GM12878 (cell line): Measurements from ENCODE around the gene SNRK. TPM values are rescaled to one million over a fixed set of nuclear protein-coding genes. Genes with fewer than 3 reads are reported as not detected.
"Not testable (repeated sequence)": the region's sequence is repeated elsewhere in the genome, so short reads cannot be mapped to it uniquely, and the experiment has no call there.

ENCODE experiments used
- ATAC-seq: fragments of 200-7000 bp; cut with Tn5 transposase; 3 replicates; pipeline ENCODE4 v1.9.1; 2020; ENCODE audit warnings: mild to moderate bottlenecking, moderate library complexity
- BruUV-seq: library from RNA; stranded (reverse); fragments of 400-500 nt; replicated peaks from 2 replicates; lab custom pipeline; 2021; lab: Mats Ljungman, UMichigan
- CTCF ChIA-PET: fragments of 300-600 bp; sonication (Branson Sonifier 250); formaldehyde crosslinking; extraction: SDS; loops from one replicate; lab custom pipeline; 2021; ENCODE audit warnings: inconsistent platforms; lab: Yijun Ruan, JAX
- POLR2A ChIA-PET: fragments of 350-600 bp; formaldehyde crosslinking; extraction: SDS; loops from one replicate; lab custom pipeline; 2021; ENCODE audit warnings: inconsistent platforms; lab: Charles Lee
- RAD21 ChIA-PET: fragments of 300-600 bp; sonication (Branson Sonifier 250); formaldehyde crosslinking; loops from one replicate; lab custom pipeline; 2023; ENCODE audit warnings: antibody characterized with exemption; ENCODE audit not compliant: unreplicated experiment; lab: Charles Lee
- SMC1A ChIA-PET: fragments of 300-600 bp; sonication (Branson Sonifier 250); formaldehyde crosslinking; loops from one replicate; lab custom pipeline; 2023; ENCODE audit not compliant: unreplicated experiment, uncharacterized antibody; lab: Charles Lee
- DNase-seq: peaks from one replicate; pipeline ENCODE4 v3.0.0-alpha.2; 2011; ENCODE audit warnings: low read depth, low spot score
- FAIRE-seq: peaks from 3 replicates; lab custom pipeline; 2011; peaks lifted over from hg19 to GRCh38; lab: Jason Lieb, UNC
- H2AFZ ChIP-seq: 2 replicates; pipeline ENCODE4 v1.6.0; 2011; ENCODE audit warnings: low read depth, low read length, control low read depth; ENCODE audit not compliant: control insufficient read depth
- H3K27ac ChIP-seq: 2 replicates; pipeline ENCODE4 v1.5.1; 2011; ENCODE audit warnings: control low read depth; ENCODE audit not compliant: control insufficient read depth, insufficient read depth
- H3K27me3 ChIP-seq, 2 experiments: replicated peaks in 1 of 2; 2 replicates each; pipeline versions ENCODE4 v1.6.0 to v1.6.1; 2011; ENCODE audit warnings: low read length in 1 of 2; ENCODE audit not compliant: control insufficient read depth in 2 of 2, insufficient read depth in 2 of 2
- H3K36me3 ChIP-seq, 2 experiments: 2 replicates each; pipeline ENCODE4 v1.5.1; 2011; ENCODE audit warnings: low read length in 1 of 2; ENCODE audit not compliant: control insufficient read depth in 2 of 2, insufficient read depth in 2 of 2
- H3K4me1 ChIP-seq: 2 replicates; pipeline ENCODE4 v1.6.1; 2011; ENCODE audit warnings: mild to moderate bottlenecking, low read length, moderate library complexity, mixed read lengths; ENCODE audit not compliant: control insufficient read depth, insufficient read depth
- H3K4me2 ChIP-seq: 2 replicates; pipeline ENCODE4 v1.6.0; 2011; ENCODE audit warnings: control low read depth; ENCODE audit not compliant: control insufficient read depth, insufficient read depth
- H3K4me3 ChIP-seq: fragments of 200-600 bp; sonication (generic); 2 replicates; pipeline ENCODE4 v1.5.1; 2016
- H3K79me2 ChIP-seq: 2 replicates; pipeline ENCODE4 v1.6.0; 2011; ENCODE audit warnings: low read length; ENCODE audit not compliant: control insufficient read depth, insufficient read depth
- H3K9ac ChIP-seq: 2 replicates; pipeline ENCODE4 v1.8.0; 2011; ENCODE audit warnings: low read length, control low read depth, mixed read lengths; ENCODE audit not compliant: control insufficient read depth, insufficient read depth
- H3K9me3 ChIP-seq: replicated peaks from 3 replicates; pipeline ENCODE4 v1.5.1; 2011; ENCODE audit warnings: mild to moderate bottlenecking, low read length; ENCODE audit not compliant: control insufficient read depth, insufficient read depth
- H4K20me1 ChIP-seq: 2 replicates; pipeline ENCODE4 v1.6.0; 2011; ENCODE audit not compliant: control insufficient read depth, insufficient read depth
- BRCA1 ChIP-seq: IDR thresholded peaks from 2 replicates; pipeline ENCODE4 v1.6.1; 2011; ENCODE audit warnings: low read depth, low read length, improper control_type of control experiment
- ELK1 ChIP-seq: IDR thresholded peaks from 2 replicates; pipeline ENCODE4 v1.6.1; 2012; ENCODE audit warnings: low read depth, low read length, improper control_type of control experiment
- ESRRA ChIP-seq: IDR thresholded peaks from 2 replicates; pipeline ENCODE4 v1.6.1; 2012; ENCODE audit warnings: mild to moderate bottlenecking, low read length, improper control_type of control experiment
- IRF3 ChIP-seq: fragments of 450-650 bp; IDR thresholded peaks from 2 replicates; pipeline ENCODE4 v1.6.1; 2014; ENCODE audit warnings: mild to moderate bottlenecking
- POU2F2 ChIP-seq: IDR thresholded peaks from 3 replicates; pipeline ENCODE4 v1.6.1; 2011; ENCODE audit warnings: low read depth, mild to moderate bottlenecking, low read length, borderline replicate concordance
- RELA ChIP-seq: fragments of 450-650 bp; IDR thresholded peaks from 2 replicates; pipeline ENCODE4 v1.8.0; 2014; ENCODE audit warnings: borderline replicate concordance; ENCODE audit not compliant: partially characterized antibody
- SIX5 ChIP-seq: IDR thresholded peaks from 2 replicates; pipeline ENCODE4 v1.6.1; 2011; ENCODE audit warnings: mild to moderate bottlenecking, low read depth, low read length, moderate library complexity; ENCODE audit not compliant: severe bottlenecking
- SP1 ChIP-seq: IDR thresholded peaks from one replicate; pipeline ENCODE4 v1.6.1; 2011; ENCODE audit warnings: low read depth, low read length
- SREBF2 ChIP-seq: IDR thresholded peaks from 2 replicates; pipeline ENCODE4 v1.6.1; 2012; ENCODE audit warnings: mild to moderate bottlenecking, low read length
- TBL1XR1 ChIP-seq: IDR thresholded peaks from 2 replicates; pipeline ENCODE4 v1.6.1; 2012; ENCODE audit warnings: low read depth, low read length, improper control_type of control experiment
- YBX1 ChIP-seq: fragments of 450-650 bp; IDR thresholded peaks from 2 replicates; pipeline ENCODE4 v1.6.1; 2016; ENCODE audit warnings: antibody characterized with exemption
- ZBTB33 ChIP-seq: fragments of 450-650 bp; IDR thresholded peaks from 2 replicates; pipeline ENCODE4 v1.6.1; 2017; ENCODE audit warnings: mild to moderate bottlenecking
- WGBS: methylation state at CpG from one replicate; pipeline ENCODE4 v1.1.6; 2016; ENCODE audit warnings: low lambda C conversion rate; ENCODE audit not compliant: insufficient replicate concordance, insufficient coverage; ENCODE audit errors: missing lambda C conversion rate; 5-methylcytosine and 5-hydroxymethylcytosine counted together
- in situ Hi-C: fragments of 300-500 bp; cut with MboI; formaldehyde crosslinking; loops from 9 replicates; pipeline ENCODE4 v1.14.3; 2018; ENCODE audit warnings: mixed read lengths
- intact Hi-C: fragments of 100-400 bp; cut with micrococcal nuclease; formaldehyde crosslinking; loops from one replicate; pipeline ENCODE4 v1.14.2; 2022; ENCODE audit not compliant: unreplicated experiment
- polyA plus RNA-seq, 11 experiments: library from polyadenylated mRNA; depleted of rRNA in 4 of 11; unstranded in 6 of 11; stranded (reverse) in 5 of 11; fragments of >200 nt; fragmentation: Nextera tagmentation in 4 of 11; fragmentation: Illumina TruSeq in 1 of 11; extraction: Ambion mirVana in 4 of 11; extraction: Trizol in 1 of 11; gene quantifications; 1 replicate in 1 of 11; 2 replicates in 10 of 11; pipeline versions ENCODE4 v1.2.1 to v1.2.3, GENCODE V29; 2011 to 2016; ENCODE audit warnings: inconsistent platforms in 2 of 11, missing spikeins in 2 of 11, low read depth in 1 of 11
- total RNA-seq, 4 experiments: library from RNA; depleted of rRNA in 3 of 4; stranded (reverse); fragments of >200 nt in 3 of 4; fragmentation: Illumina TruSeq in 1 of 4; extraction: Trizol in 1 of 4; gene quantifications; 2 replicates each; pipeline versions ENCODE4 v1.2.1 to v1.2.3, GENCODE V29; 2013 to 2021

SNRK gene
- total and polyA plus RNA-seq, 10 of the 15 experiments (the other 5 are each of a cell fraction or from before 2014, with no cell fraction given), result 1.6 to 12.1 (median 7.6) TPM

- RAD21 ChIA-PET, H2AFZ ChIP-seq, H3K27me3 ChIP-seq, H3K4me2 ChIP-seq, H3K9me3 ChIP-seq, H3K27ac ChIP-seq, H4K20me1 ChIP-seq, POLR2A ChIA-PET, intact Hi-C loops, BruUV-seq, FAIRE-seq, DNase-seq, in situ Hi-C loops, H3K36me3 ChIP-seq, H3K4me3 ChIP-seq, H3K79me2 ChIP-seq, H3K9ac ChIP-seq, ATAC-seq, H3K4me1 ChIP-seq: not testable (repeated sequence)
- ChIA-PET CTCF (interaction anchor here (0.6 to 1.5 kb wide), 5 partner anchors 10 to 395 kb away, joined by 3 to 4 read pairs (median 3); no protein-coding TSS in a partner anchor), SMC1A (interaction anchor here (1.1 kb wide), 1 partner anchor 193 kb away, joined by 3 read pairs; no protein-coding TSS in a partner anchor)
- 70% methylated on average over 2 of the region's 2 CpGs for WGBS
Measured at GRCh38 chr3:43356033-43356432, 69.7 kb downstream of the SNRK start.

GRCh38 chr3:43361077-43361476, 74.7 kb downstream of the SNRK start:
- ATAC-seq (no peak), FAIRE-seq (no peak), DNase-seq (no peak)
- Histone ChIP-seq H3K79me2 (no peaks in the 10 kb centered on the region), H3K9me3 (no peaks in the 10 kb centered on the region)
- TF ChIP-seq SIX5 (no peak), SREBF2 (no peak), ZBTB33 (no peak), ESRRA (no peak), IRF3 (no peak), BRCA1 (no peak), YBX1 (no peak), POU2F2 (no peak), ELK1 (no peak), TBL1XR1 (no peak), RELA (no peak), SP1 (no peak)
- TF ChIP-seq, all 136 proteins: peak for 0
- Histone ChIP-seq H4K20me1 (0 out of 2 replicates have a peak, but pooled peaks cover 2% of the 10 kb centered on the region), H3K4me2 (no peak overlapping the region), H3K4me1 (no peaks in the 10 kb centered on the region), H2AFZ (no peak overlapping the region), H3K27me3 (no peaks in the 10 kb centered on the region), H3K36me3 (no peaks in the 10 kb centered on the region; a peak in 2 of 4 replicates), H3K9ac (no peak overlapping the region), H3K4me3 (no peak overlapping the region), H3K27ac (no peak overlapping the region)
- CTCF ChIA-PET, result interaction anchor here (1.0 kb wide), 2 partner anchors 16 to 142 kb away, joined by 3 read pairs; no protein-coding TSS in a partner anchor
- WGBS, result 41% methylated on average over 5 of the region's 5 CpGs
- POLR2A ChIA-PET, result no interaction called here
- BruUV-seq, result no TSS peak
- in situ Hi-C loops (no loop called here), intact Hi-C loops (no loop called here)
- RAD21 ChIA-PET, result no interaction called here
- SMC1A ChIA-PET, result interaction anchor here (1.2 kb wide), 1 partner anchor 19 kb away, joined by 3 read pairs; no protein-coding TSS in a partner anchor
